Type B pancreatic cell (in vitro differentiated cells): ENCODE results near the gene GLI1. TPM values are rescaled to one million over a fixed set of nuclear protein-coding genes. Genes with fewer than 3 reads are reported as not detected.

Source experiments
- DNase-seq: peaks from one replicate; pipeline ENCODE4 v3.0.0; 2021; ENCODE audit warnings: mixed read lengths; ENCODE audit not compliant: unreplicated experiment; ENCODE audit errors: extremely low spot score
- H3K27ac Mint-ChIP-seq: 2 replicates; pipeline ENCODE4 v1.8.0; 2021; ENCODE audit warnings: mild to moderate bottlenecking, mixed read lengths
- H3K27me3 Mint-ChIP-seq: 2 replicates; pipeline ENCODE4 v1.8.0; 2021; ENCODE audit warnings: mixed read lengths
- H3K36me3 Mint-ChIP-seq: 2 replicates; pipeline ENCODE4 v1.8.0; 2021; ENCODE audit warnings: mixed read lengths
- H3K4me1 Mint-ChIP-seq: one replicate; pipeline ENCODE4 v1.8.0; 2021; ENCODE audit warnings: mixed read lengths; ENCODE audit not compliant: unreplicated experiment
- H3K4me3 Mint-ChIP-seq: 2 replicates; pipeline ENCODE4 v1.8.0; 2021; ENCODE audit warnings: mild to moderate bottlenecking, mixed read lengths
- H3K9me3 Mint-ChIP-seq: 2 replicates; pipeline ENCODE4 v1.8.0; 2021; ENCODE audit warnings: mixed read lengths
- total RNA-seq: library from RNA; stranded (reverse); gene quantifications from 2 replicates; pipeline ENCODE4 v1.2.1, GENCODE V29; 2021; ENCODE audit warnings: low replicate concordance
- TF ChIP-seq, protein P1 (sequence below): fragments of 200-600 bp; sonication (generic); conservative IDR thresholded peaks from 2 replicates; pipeline ENCODE4 v1.5.0; 2021; ENCODE audit warnings: antibody characterized with exemption, mild to moderate bottlenecking

Gene GLI1
- total RNA-seq, 1 donor from 2014 or later, result 22.7 TPM

DNA sequence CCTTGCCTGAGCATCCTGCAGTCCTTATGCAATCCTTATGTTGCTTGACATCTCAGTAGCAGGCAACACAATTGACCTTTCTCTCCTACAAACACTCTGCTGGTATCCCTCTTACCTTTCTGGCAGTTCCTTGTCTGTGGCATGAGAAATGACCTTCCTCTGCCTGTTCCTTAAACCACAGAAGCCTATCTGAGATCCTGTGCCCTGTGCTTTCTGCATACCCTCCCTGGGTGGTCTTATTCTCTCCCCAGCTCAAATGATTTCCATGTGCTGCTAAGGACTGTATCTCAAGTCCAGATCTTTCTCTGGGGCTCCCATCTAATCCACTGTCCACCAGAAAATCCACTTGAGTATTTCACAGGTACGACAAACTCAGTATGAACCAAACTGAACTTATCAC lies 22.1 kb downstream of the GLI1 start:
- Mint-ChIP-seq H3K27ac (no peak overlapping the region), H3K4me3 (no peak overlapping the region), H3K4me1 (peaks cover 10% of the 10 kb centered on the region), H3K36me3 (no peaks in the 10 kb centered on the region), H3K9me3 (no peaks in the 10 kb centered on the region), H3K27me3 (peaks cover 55% of the 10 kb centered on the region)
- TF ChIP-seq, protein P1, sequence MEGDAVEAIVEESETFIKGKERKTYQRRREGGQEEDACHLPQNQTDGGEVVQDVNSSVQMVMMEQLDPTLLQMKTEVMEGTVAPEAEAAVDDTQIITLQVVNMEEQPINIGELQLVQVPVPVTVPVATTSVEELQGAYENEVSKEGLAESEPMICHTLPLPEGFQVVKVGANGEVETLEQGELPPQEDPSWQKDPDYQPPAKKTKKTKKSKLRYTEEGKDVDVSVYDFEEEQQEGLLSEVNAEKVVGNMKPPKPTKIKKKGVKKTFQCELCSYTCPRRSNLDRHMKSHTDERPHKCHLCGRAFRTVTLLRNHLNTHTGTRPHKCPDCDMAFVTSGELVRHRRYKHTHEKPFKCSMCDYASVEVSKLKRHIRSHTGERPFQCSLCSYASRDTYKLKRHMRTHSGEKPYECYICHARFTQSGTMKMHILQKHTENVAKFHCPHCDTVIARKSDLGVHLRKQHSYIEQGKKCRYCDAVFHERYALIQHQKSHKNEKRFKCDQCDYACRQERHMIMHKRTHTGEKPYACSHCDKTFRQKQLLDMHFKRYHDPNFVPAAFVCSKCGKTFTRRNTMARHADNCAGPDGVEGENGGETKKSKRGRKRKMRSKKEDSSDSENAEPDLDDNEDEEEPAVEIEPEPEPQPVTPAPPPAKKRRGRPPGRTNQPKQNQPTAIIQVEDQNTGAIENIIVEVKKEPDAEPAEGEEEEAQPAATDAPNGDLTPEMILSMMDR, result no peak
- no peak for DNase-seq

GRCh38 chr12:57483466-57483865 lies 23.9 kb downstream of the GLI1 start:
- Mint-ChIP-seq H3K4me1 (peaks cover 16% of the 10 kb centered on the region), H3K27ac (peak overlapping the region; percentile 30), H3K9me3 (no peaks in the 10 kb centered on the region), H3K4me3 (no peak overlapping the region), H3K36me3 (peaks cover 4% of the 10 kb centered on the region), H3K27me3 (peaks cover 37% of the 10 kb centered on the region)
- no peak for DNase-seq
- TF ChIP-seq, protein P1, result no peak

GRCh38 chr12:57485695-57486094 lies 26.1 kb downstream of the GLI1 start:
- Mint-ChIP-seq H3K27me3 (peaks cover 17% of the 10 kb centered on the region), H3K4me3 (no peak overlapping the region), H3K27ac (no peak overlapping the region), H3K4me1 (peaks cover 23% of the 10 kb centered on the region), H3K9me3 (no peaks in the 10 kb centered on the region), H3K36me3 (peaks cover 11% of the 10 kb centered on the region)
- TF ChIP-seq, protein P1, result no peak
- no peak for DNase-seq

DNA sequence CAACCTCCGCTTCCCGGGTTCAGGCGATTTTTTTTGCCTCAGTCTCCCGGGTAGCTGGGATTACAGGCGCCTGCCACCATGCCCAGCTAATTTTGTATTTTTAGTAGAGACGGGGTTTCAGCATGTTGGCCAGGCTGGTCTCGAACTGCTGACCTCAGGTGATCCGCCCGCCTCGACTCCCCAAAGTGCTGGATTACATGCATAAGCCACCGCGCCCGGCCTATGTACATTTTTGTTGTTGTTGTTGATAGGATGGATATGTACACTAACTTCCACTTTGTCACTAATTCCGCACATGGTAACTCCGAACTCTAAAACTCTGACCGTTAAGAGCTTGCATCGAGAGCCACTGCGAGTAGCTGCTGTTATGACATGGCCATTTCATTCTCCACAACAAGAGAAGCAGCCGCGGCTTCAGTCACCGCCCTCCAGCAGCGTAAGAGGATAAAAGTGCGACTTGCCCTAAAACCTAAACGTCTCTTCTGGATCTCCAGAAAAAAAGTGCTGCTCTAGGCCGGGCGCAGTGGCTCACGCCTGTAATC lies 27.5 kb downstream of the GLI1 start:
- peaks cover 6% of the 10 kb centered on the region for H3K27me3 Mint-ChIP-seq
- no peak for DNase-seq
- peaks cover 20% of the 10 kb centered on the region for H3K4me1 Mint-ChIP-seq
- peaks cover 17% of the 10 kb centered on the region for H3K36me3 Mint-ChIP-seq
- no peaks in the 10 kb centered on the region for H3K9me3 Mint-ChIP-seq
- no peak overlapping the region for H3K27ac Mint-ChIP-seq
- peak overlapping the region; percentile 100 for H3K4me3 Mint-ChIP-seq
- TF ChIP-seq, protein P1, result no peak

DNA sequence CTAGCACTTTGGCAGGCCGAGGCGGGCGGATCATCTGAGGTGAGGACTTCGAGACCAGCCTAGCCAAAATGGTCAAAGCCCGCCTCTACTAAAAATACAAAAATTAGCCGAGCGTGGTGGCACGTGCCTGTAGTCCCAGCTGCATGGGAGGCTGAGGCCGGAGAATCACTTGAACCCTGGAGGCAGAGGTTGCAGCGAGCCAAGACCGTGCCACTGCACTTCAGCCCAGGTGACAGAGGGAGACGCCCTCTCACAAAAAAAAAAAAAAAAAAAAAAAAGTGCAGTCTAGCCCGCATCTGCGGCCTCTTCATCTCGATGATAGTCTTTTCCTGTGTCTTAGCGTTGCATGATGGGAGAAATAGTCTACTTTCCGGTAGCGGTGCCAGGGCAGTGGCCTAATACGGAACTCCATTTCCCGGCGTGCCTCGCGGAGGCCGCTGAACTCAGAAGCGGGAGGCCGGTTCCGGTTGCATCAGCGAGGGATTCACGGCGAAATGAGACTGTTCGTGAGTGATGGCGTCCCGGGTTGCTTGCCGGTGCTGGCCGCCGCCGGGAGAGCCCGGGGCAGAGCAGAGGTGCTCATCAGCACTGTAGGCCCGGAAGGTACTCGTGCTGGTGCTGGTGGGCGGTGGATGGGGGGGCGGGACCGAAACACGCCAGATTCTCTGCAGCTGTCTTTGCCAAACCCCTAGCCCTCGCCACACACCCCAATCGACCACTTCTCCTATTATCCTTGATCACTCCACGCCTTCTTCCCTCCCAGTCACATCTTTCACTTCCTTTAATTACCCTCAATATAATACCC lies 28.2 kb downstream of the GLI1 start, which contains the start of gene MARS1:
MARS1 (plus strand) TSS at position 472 of the 805 bp plus-strand sequence; CDS start at position 495, 23 bp downstream.
- H3K27ac Mint-ChIP-seq, result peak within 1 kb of the TSS; percentile 92
- H3K4me1 Mint-ChIP-seq, result peaks cover 20% of the 10 kb centered on the region
- H3K27me3 Mint-ChIP-seq, result peaks cover 6% of the 10 kb centered on the region
- H3K36me3 Mint-ChIP-seq, result peaks cover 21% of the 10 kb centered on the region
- no peaks in the 10 kb centered on the region for H3K9me3 Mint-ChIP-seq
- peak within 1 kb of the TSS; percentile 100 for H3K4me3 Mint-ChIP-seq
- TF ChIP-seq, protein P1, result no peak
- DNase-seq, result peak; percentile 90
